GM12891 (cell line): ENCODE measurements around the gene LEPROT.

ENCODE experiments used
- POLR2A ChIP-seq: IDR thresholded peaks from 2 replicates; pipeline ENCODE4 v1.6.1; 2011; ENCODE audit warnings: low read depth, low read length, control low read depth
- POLR2AphosphoS5 ChIP-seq: IDR thresholded peaks from 2 replicates; pipeline ENCODE4 v1.6.1; 2011; ENCODE audit warnings: low read depth, low read length, control low read depth
- POU2F2 ChIP-seq: IDR thresholded peaks from 2 replicates; pipeline ENCODE4 v1.6.1; 2011; ENCODE audit warnings: low read depth, mild to moderate bottlenecking, control low read depth, low read length, moderate library complexity

DNA sequence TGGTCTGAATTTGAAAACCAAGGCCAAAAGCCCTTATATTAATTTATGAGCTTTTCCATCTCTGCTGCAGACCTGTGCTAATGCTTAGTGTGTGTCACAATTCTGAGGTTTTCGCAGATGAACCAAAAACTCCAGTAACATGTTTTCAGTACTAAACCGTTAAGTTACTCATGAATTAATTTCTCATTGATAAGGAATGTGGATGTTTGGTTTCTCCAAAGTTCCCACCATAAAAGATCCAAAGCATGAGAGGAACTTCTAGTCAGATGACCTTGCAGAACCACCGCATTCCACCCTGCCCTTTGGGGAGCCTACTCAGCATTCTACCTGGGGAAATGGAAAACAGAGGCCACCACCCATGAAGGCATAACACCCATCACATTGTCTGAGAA is 7.5 kb upstream of the LEPROT start:
- TF ChIP-seq POLR2AphosphoS5 (no peak), POLR2A (no peak), POU2F2 (no peak)
